GM21447 (cell line): ENCODE results near the gene KRTAP12-4.
"Not testable (repeated sequence)": the region's sequence is repeated elsewhere in the genome, so short reads cannot be mapped to it uniquely, and the experiment has no call there.

Experiments used
- ATAC-seq: cut with Tn5 transposase; IDR thresholded peaks from one replicate; pipeline ENCODE4 v1.9.1; 2021; ENCODE audit not compliant: unreplicated experiment

Gene KRTAP12-4

GRCh38 chr21:44613386-44614155, 40.9 kb downstream of the KRTAP12-4 start:
- ATAC-seq = no peak

- no peak for ATAC-seq
Measured at GRCh38 chr21:44612669-44613229, 41.7 kb downstream of the KRTAP12-4 start.

- ATAC-seq = no peak
Measured at GRCh38 chr21:44612029-44612486, 42.4 kb downstream of the KRTAP12-4 start, which contains the start of gene KRTAP10-8. Gene KRTAP10-8 (plus strand): TSS chr21:44612079. CDS start chr21:44612101, 22 bp downstream.

- no peak for ATAC-seq
Measured at GRCh38 chr21:44611551-44611950, 42.9 kb downstream of the KRTAP12-4 start.

- ATAC-seq = not testable (repeated sequence)
Measured at GRCh38 chr21:44610157-44610843, 44.2 kb downstream of the KRTAP12-4 start.

GRCh38 chr21:44609193-44609592, 45.3 kb downstream of the KRTAP12-4 start:
- ATAC-seq = no peak

GRCh38 chr21:44606495-44606894, 48.0 kb downstream of the KRTAP12-4 start:
- no peak for ATAC-seq
